Kidney tubule cell (primary cell): ENCODE results near the gene MGARP.
"Not testable (repeated sequence)": the region's sequence is repeated elsewhere in the genome, so short reads cannot be mapped to it uniquely, and the experiment has no call there.

Experiments
- DNase-seq: peaks from one replicate; pipeline ENCODE4 v3.0.0-alpha.2; 2018; ENCODE audit warnings: low spot score

MGARP gene

GRCh38 chr4:139295206-139295941, 15.3 kb upstream of the MGARP start:
- peak; percentile 92 for DNase-seq

DNA sequence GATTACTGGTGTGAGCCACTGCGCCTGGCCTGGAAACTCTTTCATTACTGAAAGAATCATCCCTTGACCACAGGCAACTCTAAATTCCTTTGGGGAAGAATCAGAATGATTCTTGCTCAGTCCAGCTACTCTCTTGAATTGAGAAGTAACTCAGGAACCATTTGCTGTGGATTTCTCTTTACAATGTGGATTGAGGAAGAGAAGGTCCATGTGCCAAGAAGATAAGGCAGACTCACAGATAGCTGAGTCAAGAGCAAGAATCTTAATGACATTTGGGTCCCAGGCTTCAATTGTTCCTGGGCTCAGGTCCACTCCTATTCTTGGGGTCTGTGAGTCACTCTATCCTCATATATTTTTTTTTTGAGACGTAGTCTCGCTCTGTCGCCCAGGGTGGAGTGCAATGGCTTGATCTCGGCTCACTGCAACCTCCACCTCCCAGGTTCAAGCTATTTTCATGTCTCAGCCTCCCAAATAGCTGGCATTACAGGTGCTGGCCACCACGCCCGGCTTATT, 6.2 kb upstream of the MGARP start:
- DNase-seq: no peak

DNA sequence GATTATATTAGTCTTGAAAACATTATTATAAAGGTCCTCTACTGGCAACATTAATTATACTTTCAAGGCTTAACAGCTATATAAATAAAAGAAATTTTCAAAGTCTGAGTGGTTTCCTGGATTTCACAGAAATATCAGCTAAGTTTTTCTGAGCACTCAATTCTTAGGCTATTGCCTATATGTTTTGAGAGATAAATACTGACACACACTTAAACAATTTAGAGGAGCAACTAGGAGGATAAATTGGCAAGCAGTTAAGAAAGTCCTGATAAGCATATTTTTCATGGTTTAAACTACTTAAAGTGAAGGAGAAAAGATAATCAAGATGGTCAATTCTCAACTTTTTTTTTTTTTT, 2.7 kb upstream of the MGARP start:
- no peak for DNase-seq

- DNase-seq: no peak
Measured at GRCh38 chr4:139282065-139282720, 2.2 kb upstream of the MGARP start.

DNA sequence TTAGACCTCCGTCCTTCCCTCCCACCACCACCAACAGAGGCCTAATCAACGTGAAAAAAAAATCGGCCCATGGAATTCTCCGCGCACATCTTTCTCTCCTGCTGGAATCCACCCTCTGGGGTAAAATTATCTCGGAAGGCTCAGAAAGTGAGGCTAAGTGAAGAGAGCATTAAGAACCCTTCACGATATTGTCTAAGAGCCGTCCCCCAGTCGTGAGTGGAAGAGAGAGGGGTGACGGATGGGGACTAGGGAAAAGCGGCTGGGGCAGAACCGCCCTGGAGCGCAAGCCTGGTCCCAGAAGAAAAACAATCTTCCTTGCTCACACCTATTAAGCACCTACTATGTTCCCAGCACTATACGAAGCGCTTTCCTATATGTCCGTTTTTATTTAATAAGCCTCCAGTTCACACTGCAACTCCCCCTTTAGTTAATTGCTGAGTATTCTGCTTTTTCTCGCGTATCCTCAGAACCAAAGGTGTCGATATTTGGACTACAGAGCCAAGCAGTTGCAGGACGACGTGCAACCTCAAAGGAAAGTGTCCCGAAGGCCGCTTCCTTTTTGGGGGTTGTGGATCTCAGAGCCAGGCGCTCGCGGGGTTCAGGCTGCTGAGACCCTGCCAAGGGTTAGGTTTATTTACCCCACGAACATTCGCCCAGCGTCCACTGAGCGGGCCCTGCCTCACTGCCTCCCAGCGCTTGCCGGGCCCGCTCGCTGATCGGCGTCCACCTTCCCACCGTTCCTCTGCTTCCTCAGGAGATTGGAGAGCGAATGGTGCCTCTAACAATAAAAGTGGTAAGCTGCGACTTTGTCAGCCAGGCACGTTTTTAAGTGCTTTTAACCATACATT, 889 bp downstream of the MGARP start:
- DNase-seq: no peak

- DNase-seq: no peak
Measured at GRCh38 chr4:139278485-139278884, 1.5 kb downstream of the MGARP start.

DNA sequence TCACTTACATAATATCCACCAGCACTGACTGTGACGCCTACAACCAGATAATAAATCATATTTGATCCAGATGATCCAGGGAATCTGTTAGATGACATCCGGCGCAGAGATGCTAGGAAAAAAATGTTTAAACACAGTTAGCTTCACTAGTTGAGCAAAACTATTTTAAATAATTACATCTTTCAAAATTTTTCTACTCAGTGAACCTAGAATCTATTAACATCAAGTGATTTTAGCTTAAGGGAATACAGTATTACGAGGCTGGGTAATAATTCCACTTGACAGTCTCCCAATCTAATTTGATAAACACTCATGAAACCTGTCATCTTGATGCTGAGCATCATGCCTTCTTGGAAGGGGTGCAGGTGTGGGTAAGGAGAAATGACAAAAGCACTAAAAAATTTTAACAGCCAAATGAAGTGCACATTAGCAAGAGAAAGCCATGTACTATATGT, 4.7 kb downstream of the MGARP start:
- no peak for DNase-seq

GRCh38 chr4:139274790-139275189, 5.2 kb downstream of the MGARP start:
- DNase-seq: no peak

GRCh38 chr4:139273835-139274234, 6.2 kb downstream of the MGARP start:
- no peak for DNase-seq

DNA sequence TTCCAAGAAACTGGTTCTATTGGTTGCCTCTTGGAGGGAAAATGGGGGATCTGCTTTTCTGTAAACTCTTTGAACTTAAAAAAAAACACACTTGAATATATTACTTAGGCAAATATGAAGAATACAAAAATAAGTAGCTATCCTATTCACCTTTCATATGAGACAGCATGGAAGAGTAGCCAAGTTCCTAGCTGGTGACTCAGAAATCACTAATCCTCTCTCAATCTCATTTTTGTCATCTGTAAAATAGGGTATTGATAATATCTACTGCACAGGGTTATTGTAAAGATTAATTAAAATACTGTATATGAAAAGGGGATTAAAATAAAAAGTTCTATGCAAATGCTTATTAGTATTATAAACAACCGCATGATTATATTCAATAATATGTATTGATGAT, 12.7 kb downstream of the MGARP start:
- peak; percentile 34 for DNase-seq

DNA sequence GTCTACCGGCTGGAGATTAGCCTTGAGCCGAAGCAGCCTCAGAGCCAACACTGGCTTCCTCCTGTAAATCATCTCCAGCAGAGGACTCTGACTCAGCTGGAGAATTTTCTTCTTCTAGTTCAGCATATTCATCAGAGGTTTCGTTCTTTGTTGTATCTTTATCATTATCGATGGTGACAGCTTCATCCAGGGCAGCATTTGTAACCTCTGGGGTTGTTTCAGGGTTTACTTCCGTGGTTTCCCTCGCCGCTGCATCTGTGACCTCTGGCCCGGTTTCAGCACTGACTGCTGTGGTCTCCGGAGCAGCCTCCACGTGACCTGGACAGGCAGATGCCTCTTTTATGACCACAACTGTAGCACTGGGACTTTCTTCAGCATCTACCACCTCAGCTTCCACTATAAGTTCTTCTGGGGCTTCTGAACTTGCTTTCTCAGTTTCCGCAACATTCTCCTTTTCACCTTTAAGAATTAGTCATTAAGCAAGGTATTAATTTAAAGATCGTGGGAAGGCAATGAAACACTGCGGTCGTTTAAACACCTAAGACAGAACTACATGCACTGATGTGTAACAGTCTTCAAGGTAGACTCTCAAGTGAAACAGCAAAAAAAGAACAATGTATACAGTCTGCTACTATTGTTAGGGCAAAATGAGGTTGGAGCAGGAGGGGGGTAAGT, 13.3 kb downstream of the MGARP start:
- peak; percentile 84 for DNase-seq

GRCh38 chr4:139266208-139266582, 13.8 kb downstream of the MGARP start:
- no peak for DNase-seq

- no peak for DNase-seq
Measured at GRCh38 chr4:139265654-139266053, 14.4 kb downstream of the MGARP start.

GRCh38 chr4:139256349-139256748, 23.7 kb downstream of the MGARP start:
- no peak for DNase-seq

DNA sequence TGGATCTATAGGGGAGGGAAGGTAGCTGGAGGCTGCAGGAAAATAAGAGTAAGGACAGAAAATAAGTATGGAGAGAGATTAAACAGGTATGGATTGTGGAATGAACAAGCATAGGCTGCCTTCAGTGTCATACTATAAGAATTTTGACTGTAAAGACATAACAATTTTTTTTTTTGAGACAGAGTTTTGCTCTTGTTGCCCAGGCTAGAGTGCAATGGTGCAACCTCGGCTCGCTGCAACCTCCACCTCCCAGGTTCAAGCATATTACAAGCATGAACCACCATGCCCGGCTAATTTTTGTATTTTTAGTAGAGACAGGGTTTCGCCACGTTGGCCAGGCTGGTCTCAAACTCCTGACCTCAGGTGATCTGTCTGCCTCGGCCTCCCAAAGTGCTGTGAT, 24.4 kb downstream of the MGARP start:
- DNase-seq: not testable (repeated sequence)

- DNase-seq: no peak
Measured at GRCh38 chr4:139253713-139254112, 26.3 kb downstream of the MGARP start.

- DNase-seq: no peak
Measured at GRCh38 chr4:139253046-139253445, 27.0 kb downstream of the MGARP start.

DNA sequence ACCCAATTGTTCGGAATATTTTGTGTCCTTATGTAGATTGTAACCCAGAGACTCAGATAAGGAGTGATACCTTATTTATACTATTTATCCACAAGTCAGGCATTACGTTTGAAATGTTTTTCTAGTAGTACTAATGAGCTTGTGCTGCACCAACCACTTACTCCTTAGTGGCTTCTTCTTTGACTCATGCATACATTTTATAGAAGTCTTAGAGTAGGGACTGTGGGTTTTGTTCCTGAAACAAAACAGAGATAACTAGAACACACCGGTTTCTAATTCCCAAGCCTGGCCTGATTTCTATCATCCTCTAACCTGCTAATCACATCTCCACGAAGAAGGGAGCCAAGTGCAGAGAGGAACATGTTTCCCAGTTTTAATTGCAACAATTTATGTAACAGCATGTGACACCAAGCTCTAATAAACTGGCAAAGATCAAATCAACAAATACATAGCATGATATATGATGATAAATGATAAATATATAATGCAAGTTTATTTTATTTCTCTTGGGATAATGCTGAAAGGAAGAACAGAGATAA, 32.3 kb downstream of the MGARP start:
- no peak for DNase-seq

DNA sequence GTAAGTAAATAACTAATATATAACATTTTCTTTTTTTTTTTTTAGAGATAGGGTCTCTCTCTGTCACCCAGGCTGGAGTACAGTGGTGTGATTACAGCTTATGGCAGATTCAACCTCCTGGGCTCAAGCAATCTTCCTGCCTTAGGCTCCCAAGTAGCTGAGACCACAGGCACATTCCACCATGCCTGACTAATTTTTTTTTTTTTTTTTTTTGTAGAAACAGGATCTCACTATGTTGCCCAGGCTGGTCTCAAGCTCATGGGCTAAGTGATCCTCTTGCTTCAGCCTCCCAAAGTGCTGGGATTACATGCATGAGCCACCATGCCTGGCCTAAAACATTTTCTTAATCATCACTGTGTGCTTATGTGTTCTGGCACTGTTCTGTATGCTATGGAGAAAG, 32.8 kb downstream of the MGARP start:
- peak; percentile 42 for DNase-seq

DNA sequence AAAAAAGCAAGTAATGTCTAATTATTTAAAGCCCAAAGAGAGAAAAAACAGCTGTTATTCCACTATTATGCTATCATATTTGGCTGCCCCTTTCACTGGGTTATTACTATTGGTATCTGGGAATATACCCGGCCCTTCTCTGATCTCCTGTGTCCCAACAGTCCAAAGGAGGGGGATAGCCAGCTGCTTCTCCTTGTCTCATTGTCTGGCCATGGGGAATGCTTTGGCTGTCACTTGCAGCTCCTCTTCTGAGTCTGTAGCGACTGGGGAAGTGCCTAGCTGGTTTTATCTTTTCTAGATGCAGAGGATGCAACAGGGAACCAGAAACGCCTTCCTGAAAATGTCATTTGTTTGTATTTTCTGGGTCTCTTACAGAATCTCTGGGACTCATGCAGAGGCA, 33.9 kb downstream of the MGARP start:
- DNase-seq: no peak

- DNase-seq: peak; percentile 23
Measured at GRCh38 chr4:139245590-139245989, 34.4 kb downstream of the MGARP start.
